ENCODE measurements around the gene PAK1. TPM values are rescaled to one million over a fixed set of nuclear protein-coding genes. Genes with fewer than 3 reads are reported as not detected.

PAK1 gene
- polyA plus RNA-seq, 1 experiment = 62.3 TPM

GRCh38 chr11:77457340-77457739 lies 16.6 kb downstream of the PAK1 start:
- ChIA-PET POLR2A (no interaction called here), CTCF (interaction anchor here (0.6 to 0.8 kb wide), 2 partner anchors 85 to 91 kb away, joined by 3 read pairs; no protein-coding TSS in a partner anchor)
- TF ChIP-seq, protein P1, sequence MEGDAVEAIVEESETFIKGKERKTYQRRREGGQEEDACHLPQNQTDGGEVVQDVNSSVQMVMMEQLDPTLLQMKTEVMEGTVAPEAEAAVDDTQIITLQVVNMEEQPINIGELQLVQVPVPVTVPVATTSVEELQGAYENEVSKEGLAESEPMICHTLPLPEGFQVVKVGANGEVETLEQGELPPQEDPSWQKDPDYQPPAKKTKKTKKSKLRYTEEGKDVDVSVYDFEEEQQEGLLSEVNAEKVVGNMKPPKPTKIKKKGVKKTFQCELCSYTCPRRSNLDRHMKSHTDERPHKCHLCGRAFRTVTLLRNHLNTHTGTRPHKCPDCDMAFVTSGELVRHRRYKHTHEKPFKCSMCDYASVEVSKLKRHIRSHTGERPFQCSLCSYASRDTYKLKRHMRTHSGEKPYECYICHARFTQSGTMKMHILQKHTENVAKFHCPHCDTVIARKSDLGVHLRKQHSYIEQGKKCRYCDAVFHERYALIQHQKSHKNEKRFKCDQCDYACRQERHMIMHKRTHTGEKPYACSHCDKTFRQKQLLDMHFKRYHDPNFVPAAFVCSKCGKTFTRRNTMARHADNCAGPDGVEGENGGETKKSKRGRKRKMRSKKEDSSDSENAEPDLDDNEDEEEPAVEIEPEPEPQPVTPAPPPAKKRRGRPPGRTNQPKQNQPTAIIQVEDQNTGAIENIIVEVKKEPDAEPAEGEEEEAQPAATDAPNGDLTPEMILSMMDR (IDR thresholded peaks at IDR 0.05; ENCODE audit: insufficient read depth, low read depth, low read length) = no peak
- Histone ChIP-seq H3K4me3 (ENCODE audit: low read depth, low read length) (no peak overlapping the region), H3K36me3 (ENCODE audit: control insufficient read depth, insufficient read depth, low read length) (no peaks in the 10 kb centered on the region), H3K27me3 (ENCODE audit: control insufficient read depth, insufficient read depth, low read length) (no peaks in the 10 kb centered on the region)
- no peak for DNase-seq (ENCODE audit: low read depth)

- TF ChIP-seq, protein P1 (IDR thresholded peaks at IDR 0.05; ENCODE audit: insufficient read depth, low read depth, low read length) = no peak
- ChIA-PET POLR2A (no interaction called here), CTCF (no interaction called here)
Observed at GRCh38 chr11:77455740-77456139, 18.2 kb downstream of the PAK1 start.

GRCh38 chr11:77454867-77455655 lies 18.8 kb downstream of the PAK1 start:
- CTCF ChIA-PET = interaction anchor here (1.2 kb wide), 1 partner anchor 407 kb away, joined by 3 read pairs; no protein-coding TSS in a partner anchor
- TF ChIP-seq, protein P1 (IDR thresholded peaks at IDR 0.05; ENCODE audit: insufficient read depth, low read depth, low read length) = no peak
- POLR2A ChIA-PET = no interaction called here
- H3K4me3 ChIP-seq (ENCODE audit: low read depth, low read length) = no peak overlapping the region
- DNase-seq (ENCODE audit: low read depth) = no peak
- no peaks in the 10 kb centered on the region for H3K36me3 ChIP-seq (ENCODE audit: control insufficient read depth, insufficient read depth, low read length)
- no peaks in the 10 kb centered on the region for H3K27me3 ChIP-seq (ENCODE audit: control insufficient read depth, insufficient read depth, low read length)

More at GRCh38 chr11:77455740-77456139, 18.2 kb downstream of the PAK1 start:
- no peaks in the 10 kb centered on the region for H3K27me3 ChIP-seq (ENCODE audit: control insufficient read depth, insufficient read depth, low read length)
- no peak for DNase-seq (ENCODE audit: low read depth)
- H3K4me3 ChIP-seq (ENCODE audit: low read depth, low read length) = no peak overlapping the region
- H3K36me3 ChIP-seq (ENCODE audit: control insufficient read depth, insufficient read depth, low read length) = no peaks in the 10 kb centered on the region

DNA sequence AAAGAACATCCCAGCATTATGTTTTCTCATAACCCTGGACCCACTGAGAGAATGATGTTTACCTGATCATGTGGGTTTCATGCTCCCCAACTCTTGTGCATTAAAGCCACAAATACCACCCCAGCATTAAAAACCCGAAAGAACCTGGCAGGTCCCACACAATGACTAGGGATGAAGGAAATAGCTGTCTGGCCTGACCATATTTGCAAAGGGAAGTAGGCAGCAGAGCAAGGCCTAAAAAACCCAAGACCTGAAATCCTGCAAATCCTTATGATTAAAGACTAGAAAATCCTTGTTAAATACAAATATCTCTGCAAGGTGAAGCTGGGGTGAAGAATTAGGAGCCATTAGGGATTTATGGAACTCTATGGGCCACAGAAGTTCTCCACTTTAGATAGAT lies 23.7 kb downstream of the PAK1 start:
- DNase-seq (ENCODE audit: low read depth) = no peak
- peaks cover 4% of the 10 kb centered on the region; the same call in 1 of the 2 replicates for H3K27me3 ChIP-seq (ENCODE audit: control insufficient read depth, insufficient read depth, low read length)
- ChIA-PET CTCF (no interaction called here), POLR2A (no interaction called here)
- no peak overlapping the region for H3K4me3 ChIP-seq (ENCODE audit: low read depth, low read length)
- TF ChIP-seq, protein P1 (IDR thresholded peaks at IDR 0.05; ENCODE audit: insufficient read depth, low read depth, low read length) = no peak
- no peaks in the 10 kb centered on the region for H3K36me3 ChIP-seq (ENCODE audit: control insufficient read depth, insufficient read depth, low read length)

DNA sequence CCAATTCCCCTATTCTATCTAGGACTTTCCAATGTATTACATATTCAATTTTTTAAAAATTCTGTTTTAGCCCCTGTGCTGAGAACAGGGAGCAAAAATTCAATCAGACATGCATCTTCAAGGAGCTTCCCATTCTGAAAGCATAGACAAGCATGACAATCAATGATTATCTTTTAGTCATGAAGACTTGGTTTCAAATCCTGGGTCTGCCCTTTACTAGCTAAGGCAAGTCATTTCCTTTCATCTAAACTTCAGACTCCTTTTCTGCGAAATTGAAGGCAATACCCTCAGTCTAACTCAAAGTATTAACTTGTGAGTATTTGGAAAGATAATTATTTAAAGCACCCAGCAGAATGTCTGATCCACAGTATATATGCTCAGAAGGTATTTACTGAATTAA lies 24.1 kb downstream of the PAK1 start:
- H3K4me3 ChIP-seq (ENCODE audit: low read depth, low read length) = no peak overlapping the region
- H3K27me3 ChIP-seq (ENCODE audit: control insufficient read depth, insufficient read depth, low read length) = peaks cover 4% of the 10 kb centered on the region; the same call in 1 of the 2 replicates
- ChIA-PET CTCF (no interaction called here), POLR2A (no interaction called here)
- no peaks in the 10 kb centered on the region for H3K36me3 ChIP-seq (ENCODE audit: control insufficient read depth, insufficient read depth, low read length)
- DNase-seq (ENCODE audit: low read depth) = no peak
- TF ChIP-seq, protein P1 (IDR thresholded peaks at IDR 0.05; ENCODE audit: insufficient read depth, low read depth, low read length) = no peak
